ENCODE results near the gene SOD1.

SOD1 gene

GRCh38 chr21:31698461-31698860, 39.0 kb downstream of the SOD1 start:
- Histone ChIP-seq H3K9me3 (ENCODE audit: severe bottlenecking) (no peaks in the 10 kb centered on the region), H3K4me1 (ENCODE audit: insufficient read depth, poor library complexity, severe bottlenecking) (no peaks in the 10 kb centered on the region), H3K36me3 (ENCODE audit: low read depth) (peaks cover 100% of the 10 kb centered on the region), H3K27ac (ENCODE audit: poor library complexity, severe bottlenecking) (no peak overlapping the region), H3K27me3 (ENCODE audit: insufficient read depth, poor library complexity, severe bottlenecking) (no peaks in the 10 kb centered on the region), H3K4me3 (ENCODE audit: severe bottlenecking) (no peak overlapping the region)
- no peak for TF ChIP-seq CTCF (IDR thresholded peaks at IDR 0.05; ENCODE audit: poor library complexity, severe bottlenecking)
- ATAC-seq (ENCODE audit: low read depth), result no peak
- DNase-seq (ENCODE audit: low spot score), result no peak

- Histone ChIP-seq H3K4me3 (ENCODE audit: severe bottlenecking) (no peak overlapping the region), H3K4me1 (ENCODE audit: insufficient read depth, poor library complexity, severe bottlenecking) (no peaks in the 10 kb centered on the region), H3K27ac (ENCODE audit: poor library complexity, severe bottlenecking) (no peak overlapping the region), H3K36me3 (ENCODE audit: low read depth) (peaks cover 100% of the 10 kb centered on the region), H3K9me3 (ENCODE audit: severe bottlenecking) (no peaks in the 10 kb centered on the region), H3K27me3 (ENCODE audit: insufficient read depth, poor library complexity, severe bottlenecking) (no peaks in the 10 kb centered on the region)
- ATAC-seq (ENCODE audit: low read depth), result no peak
- DNase-seq (ENCODE audit: low spot score), result no peak
- no peak for TF ChIP-seq CTCF (IDR thresholded peaks at IDR 0.05; ENCODE audit: poor library complexity, severe bottlenecking)
These were observed 40.5 kb downstream of the SOD1 start for GRCh38 chr21:31700040-31700439.

- Histone ChIP-seq H3K4me3 (ENCODE audit: severe bottlenecking) (no peak overlapping the region), H3K36me3 (ENCODE audit: low read depth) (peaks cover 45% of the 10 kb centered on the region), H3K27ac (ENCODE audit: poor library complexity, severe bottlenecking) (no peak overlapping the region), H3K4me1 (ENCODE audit: insufficient read depth, poor library complexity, severe bottlenecking) (peaks cover 10% of the 10 kb centered on the region), H3K9me3 (ENCODE audit: severe bottlenecking) (no peaks in the 10 kb centered on the region), H3K27me3 (ENCODE audit: insufficient read depth, poor library complexity, severe bottlenecking) (no peaks in the 10 kb centered on the region)
- ATAC-seq (ENCODE audit: low read depth), result no peak
- DNase-seq (ENCODE audit: low spot score), result no peak
- TF ChIP-seq CTCF (IDR thresholded peaks at IDR 0.05; ENCODE audit: poor library complexity, severe bottlenecking), result no peak
These were observed 47.1 kb downstream of the SOD1 start for GRCh38 chr21:31706562-31706961.

GRCh38 chr21:31707499-31707898, 48.0 kb downstream of the SOD1 start:
- Histone ChIP-seq H3K27ac (ENCODE audit: poor library complexity, severe bottlenecking) (no peak overlapping the region), H3K27me3 (ENCODE audit: insufficient read depth, poor library complexity, severe bottlenecking) (no peaks in the 10 kb centered on the region), H3K9me3 (ENCODE audit: severe bottlenecking) (no peaks in the 10 kb centered on the region), H3K4me1 (ENCODE audit: insufficient read depth, poor library complexity, severe bottlenecking) (peaks cover 10% of the 10 kb centered on the region), H3K36me3 (ENCODE audit: low read depth) (peaks cover 35% of the 10 kb centered on the region), H3K4me3 (ENCODE audit: severe bottlenecking) (no peak overlapping the region)
- ATAC-seq (ENCODE audit: low read depth), result peak; percentile 61
- no peak for DNase-seq (ENCODE audit: low spot score)
- TF ChIP-seq CTCF (IDR thresholded peaks at IDR 0.05; ENCODE audit: poor library complexity, severe bottlenecking), result no peak

GRCh38 chr21:31708541-31708940, 49.0 kb downstream of the SOD1 start:
- H3K27ac ChIP-seq (ENCODE audit: poor library complexity, severe bottlenecking), result no peak overlapping the region
- H3K36me3 ChIP-seq (ENCODE audit: low read depth), result peaks cover 25% of the 10 kb centered on the region
- no peaks in the 10 kb centered on the region for H3K27me3 ChIP-seq (ENCODE audit: insufficient read depth, poor library complexity, severe bottlenecking)
- H3K9me3 ChIP-seq (ENCODE audit: severe bottlenecking), result no peaks in the 10 kb centered on the region
- DNase-seq (ENCODE audit: low spot score) (no peak), ATAC-seq (ENCODE audit: low read depth) (no peak)
- H3K4me1 ChIP-seq (ENCODE audit: insufficient read depth, poor library complexity, severe bottlenecking), result peaks cover 10% of the 10 kb centered on the region
- no peak overlapping the region for H3K4me3 ChIP-seq (ENCODE audit: severe bottlenecking)
- TF ChIP-seq CTCF (IDR thresholded peaks at IDR 0.05; ENCODE audit: poor library complexity, severe bottlenecking), result no peak

All from RWPE2 (cell line).